HFF-Myc (cell line): ENCODE measurements around the gene DAGLB.

Experiments used
- DNase-seq: peaks from one replicate; pipeline ENCODE4 v3.0.0-alpha.2; 2011; ENCODE audit warnings: low read depth; ENCODE audit errors: extremely low read depth
- H3K4me3 ChIP-seq: replicated peaks from 2 replicates; pipeline ENCODE4 v1.5.1; 2011; ENCODE audit warnings: low read depth, mild to moderate bottlenecking, control low read depth, low read length
- TF ChIP-seq, protein P1 (sequence below): IDR thresholded peaks from 2 replicates; pipeline ENCODE4 v1.5.1; 2012; ENCODE audit warnings: mild to moderate bottlenecking, low read depth, low read length, control low read depth; ENCODE audit errors: missing control alignments

Gene DAGLB

DNA sequence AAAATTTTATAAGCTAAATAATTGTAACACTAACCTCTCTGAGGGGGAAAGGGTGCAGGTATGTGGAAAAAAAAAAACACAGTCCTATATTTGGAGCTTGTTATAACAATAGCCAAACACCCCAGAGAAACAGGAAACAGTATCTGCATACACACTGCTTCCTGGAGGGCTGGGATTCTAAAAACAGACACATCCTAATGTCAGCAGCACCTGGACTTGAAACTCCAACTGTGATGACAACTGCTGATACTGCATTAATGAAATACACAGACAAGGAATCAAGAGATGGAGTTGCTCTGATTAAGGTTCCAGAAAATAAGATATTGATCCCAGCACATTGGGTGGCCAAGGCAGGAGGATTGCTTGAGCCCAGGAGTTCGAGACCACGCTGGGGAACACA lies 9.3 kb downstream of the DAGLB start:
- no peak for DNase-seq
- H3K4me3 ChIP-seq: no peak overlapping the region
- TF ChIP-seq, protein P1, sequence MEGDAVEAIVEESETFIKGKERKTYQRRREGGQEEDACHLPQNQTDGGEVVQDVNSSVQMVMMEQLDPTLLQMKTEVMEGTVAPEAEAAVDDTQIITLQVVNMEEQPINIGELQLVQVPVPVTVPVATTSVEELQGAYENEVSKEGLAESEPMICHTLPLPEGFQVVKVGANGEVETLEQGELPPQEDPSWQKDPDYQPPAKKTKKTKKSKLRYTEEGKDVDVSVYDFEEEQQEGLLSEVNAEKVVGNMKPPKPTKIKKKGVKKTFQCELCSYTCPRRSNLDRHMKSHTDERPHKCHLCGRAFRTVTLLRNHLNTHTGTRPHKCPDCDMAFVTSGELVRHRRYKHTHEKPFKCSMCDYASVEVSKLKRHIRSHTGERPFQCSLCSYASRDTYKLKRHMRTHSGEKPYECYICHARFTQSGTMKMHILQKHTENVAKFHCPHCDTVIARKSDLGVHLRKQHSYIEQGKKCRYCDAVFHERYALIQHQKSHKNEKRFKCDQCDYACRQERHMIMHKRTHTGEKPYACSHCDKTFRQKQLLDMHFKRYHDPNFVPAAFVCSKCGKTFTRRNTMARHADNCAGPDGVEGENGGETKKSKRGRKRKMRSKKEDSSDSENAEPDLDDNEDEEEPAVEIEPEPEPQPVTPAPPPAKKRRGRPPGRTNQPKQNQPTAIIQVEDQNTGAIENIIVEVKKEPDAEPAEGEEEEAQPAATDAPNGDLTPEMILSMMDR: no peak

DNA sequence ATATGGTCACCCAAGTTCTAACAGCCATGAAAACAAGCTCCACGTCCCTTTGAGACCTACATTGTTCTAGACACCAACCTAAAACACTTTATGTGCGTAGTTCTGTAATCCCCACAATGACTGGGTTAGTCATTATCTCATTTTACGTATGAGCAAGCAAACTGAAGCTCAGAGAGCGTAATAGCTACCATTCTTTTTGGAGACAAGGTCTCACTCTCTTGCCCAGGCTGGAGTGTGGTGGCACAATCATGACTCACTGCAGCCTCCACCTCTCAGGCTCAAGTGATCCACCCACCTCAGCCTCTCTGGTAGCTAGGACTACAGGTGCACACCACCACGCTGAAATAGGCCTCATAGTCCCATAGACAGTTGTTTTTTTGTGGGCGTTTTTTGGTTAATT lies 10.5 kb downstream of the DAGLB start:
- no peak overlapping the region for H3K4me3 ChIP-seq
- TF ChIP-seq, protein P1: no peak
- DNase-seq: no peak

DNA sequence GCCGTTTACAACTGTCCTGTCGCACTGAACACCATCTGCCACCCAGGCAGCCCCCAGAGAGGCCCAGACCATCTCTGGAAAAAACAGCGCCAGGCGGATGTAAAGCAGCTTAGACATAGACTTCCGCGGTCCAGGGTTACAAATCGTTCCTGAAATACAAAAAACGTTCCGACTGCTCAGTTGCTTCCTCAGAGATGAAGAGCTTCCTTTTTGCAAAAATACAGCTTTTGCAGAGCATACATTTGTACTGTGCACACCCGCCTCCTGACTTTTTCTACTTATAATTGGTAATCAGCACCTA lies 11.4 kb downstream of the DAGLB start:
- TF ChIP-seq, protein P1: no peak
- DNase-seq: no peak
- no peak overlapping the region for H3K4me3 ChIP-seq

DNA sequence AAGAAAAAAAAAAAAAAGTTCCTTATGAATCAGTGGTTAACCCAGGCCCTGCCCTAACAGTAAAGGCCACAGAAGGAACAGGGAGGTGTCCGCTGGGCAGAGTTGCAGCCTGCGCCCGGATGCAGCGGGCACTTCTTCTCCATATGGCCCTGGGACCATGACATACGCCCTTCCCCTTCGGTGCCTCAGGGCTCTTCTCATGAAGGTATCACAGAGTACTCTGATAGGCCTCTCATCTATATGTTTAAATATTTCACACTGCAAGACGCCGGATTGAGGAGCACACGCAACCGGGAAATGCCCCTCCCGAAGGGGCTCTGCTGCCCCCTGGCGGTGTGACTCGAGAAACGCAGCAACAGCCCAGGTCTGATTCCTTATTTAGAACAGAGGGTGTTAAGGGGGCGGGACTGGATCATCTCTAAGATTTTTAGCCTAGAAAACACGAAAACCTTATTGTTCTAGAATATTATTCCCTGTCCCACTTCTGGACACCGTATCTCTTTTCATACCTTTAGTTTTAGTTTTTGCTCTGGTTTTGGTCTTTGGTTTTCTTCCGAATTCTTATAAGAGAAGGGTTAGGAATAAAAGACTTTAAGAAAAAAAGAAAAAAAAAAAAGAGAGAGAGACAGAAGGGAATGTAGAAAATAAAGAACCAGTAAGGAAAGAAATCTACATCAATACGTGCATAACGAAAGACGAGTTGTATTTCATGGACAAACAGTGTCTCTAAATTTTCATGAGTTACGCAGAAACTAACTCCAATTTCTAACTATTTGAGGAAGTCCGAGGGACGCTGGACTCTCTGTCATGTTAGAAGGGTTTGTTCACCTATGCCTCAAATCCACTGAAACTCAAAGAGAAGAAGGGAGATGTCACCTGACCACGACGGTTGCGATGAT lies 12.0 kb downstream of the DAGLB start:
- no peak overlapping the region for H3K4me3 ChIP-seq
- TF ChIP-seq, protein P1: peak; percentile 98

DNA sequence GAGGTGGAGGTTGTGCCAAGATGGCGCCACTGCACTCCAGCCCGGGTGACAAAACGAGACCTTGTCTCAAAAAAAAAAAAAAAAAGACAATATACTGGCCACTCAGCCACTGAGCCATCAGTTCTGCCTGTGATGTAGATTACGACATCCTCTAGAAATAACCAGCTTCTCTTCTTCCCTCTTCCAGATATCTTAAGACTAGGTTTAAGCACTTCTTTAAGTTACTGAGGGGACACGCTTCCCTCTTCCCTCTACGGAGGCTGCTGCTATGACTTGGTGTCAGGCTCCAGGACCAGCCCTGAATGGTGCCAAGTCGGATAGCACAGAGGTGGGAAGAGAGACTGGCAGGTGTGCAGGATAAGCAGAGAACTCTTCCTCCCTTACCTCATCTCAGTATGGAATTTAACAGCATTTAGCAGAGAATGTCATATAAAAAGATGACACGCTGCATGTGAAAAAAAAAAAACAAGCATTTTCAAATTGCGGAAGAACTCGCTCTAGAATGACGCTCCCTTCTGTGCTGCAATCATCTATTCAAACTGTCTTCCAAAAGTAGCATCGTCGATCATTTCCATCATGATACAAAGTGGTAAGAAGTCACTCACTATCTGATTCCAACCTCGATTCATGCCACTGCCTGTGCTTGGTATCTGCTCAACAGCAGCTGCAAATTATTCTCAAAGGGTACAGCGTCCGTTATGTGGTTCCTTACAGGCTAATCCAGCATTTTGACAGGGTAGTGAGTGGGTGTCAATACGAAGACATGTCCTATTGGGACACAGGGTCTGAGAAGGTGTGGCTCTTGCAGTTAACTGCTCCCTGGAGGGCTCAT lies 13.8 kb downstream of the DAGLB start:
- DNase-seq: no peak
- TF ChIP-seq, protein P1: no peak
- H3K4me3 ChIP-seq: no peak overlapping the region

More for the DNA sequence above, 12.0 kb downstream of the DAGLB start:
- peak; percentile 55 for DNase-seq

DNA sequence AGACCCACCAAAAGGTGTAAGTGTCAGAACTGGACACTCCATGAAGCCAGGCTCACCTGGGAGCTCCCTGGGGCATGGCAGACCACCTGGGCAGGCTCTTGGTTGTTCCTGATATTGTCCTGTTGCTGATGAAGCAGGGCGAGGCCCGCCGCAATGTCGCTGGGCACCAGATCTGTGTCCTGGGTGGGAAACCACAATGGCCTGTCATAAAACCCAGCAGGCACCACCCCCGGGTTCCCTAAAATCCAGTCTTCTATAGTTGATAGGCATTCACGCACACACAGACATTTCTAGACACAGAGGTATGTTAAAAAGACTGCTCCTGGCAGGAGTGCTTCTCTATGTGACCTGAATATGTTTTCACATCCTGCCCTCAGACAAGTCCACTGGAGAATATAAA lies 15.0 kb downstream of the DAGLB start:
- DNase-seq: no peak
- H3K4me3 ChIP-seq: no peak overlapping the region
- TF ChIP-seq, protein P1: no peak
